TTC549 (cell line): ENCODE data around the gene SEMA7A.
A peak's percentile ranks its signal among the peaks of the same experiment; 100 is the strongest.
"Not testable (repeated sequence)": the region's sequence is repeated elsewhere in the genome, so short reads cannot be mapped to it uniquely, and the experiment has no call there.

Experiments used
- FAIRE-seq: peaks from 2 replicates; lab custom pipeline; 2012; peaks lifted over from hg19 to GRCh38; lab: Jason Lieb, UNC

Gene SEMA7A, protein sequence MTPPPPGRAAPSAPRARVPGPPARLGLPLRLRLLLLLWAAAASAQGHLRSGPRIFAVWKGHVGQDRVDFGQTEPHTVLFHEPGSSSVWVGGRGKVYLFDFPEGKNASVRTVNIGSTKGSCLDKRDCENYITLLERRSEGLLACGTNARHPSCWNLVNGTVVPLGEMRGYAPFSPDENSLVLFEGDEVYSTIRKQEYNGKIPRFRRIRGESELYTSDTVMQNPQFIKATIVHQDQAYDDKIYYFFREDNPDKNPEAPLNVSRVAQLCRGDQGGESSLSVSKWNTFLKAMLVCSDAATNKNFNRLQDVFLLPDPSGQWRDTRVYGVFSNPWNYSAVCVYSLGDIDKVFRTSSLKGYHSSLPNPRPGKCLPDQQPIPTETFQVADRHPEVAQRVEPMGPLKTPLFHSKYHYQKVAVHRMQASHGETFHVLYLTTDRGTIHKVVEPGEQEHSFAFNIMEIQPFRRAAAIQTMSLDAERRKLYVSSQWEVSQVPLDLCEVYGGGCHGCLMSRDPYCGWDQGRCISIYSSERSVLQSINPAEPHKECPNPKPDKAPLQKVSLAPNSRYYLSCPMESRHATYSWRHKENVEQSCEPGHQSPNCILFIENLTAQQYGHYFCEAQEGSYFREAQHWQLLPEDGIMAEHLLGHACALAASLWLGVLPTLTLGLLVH

DNA sequence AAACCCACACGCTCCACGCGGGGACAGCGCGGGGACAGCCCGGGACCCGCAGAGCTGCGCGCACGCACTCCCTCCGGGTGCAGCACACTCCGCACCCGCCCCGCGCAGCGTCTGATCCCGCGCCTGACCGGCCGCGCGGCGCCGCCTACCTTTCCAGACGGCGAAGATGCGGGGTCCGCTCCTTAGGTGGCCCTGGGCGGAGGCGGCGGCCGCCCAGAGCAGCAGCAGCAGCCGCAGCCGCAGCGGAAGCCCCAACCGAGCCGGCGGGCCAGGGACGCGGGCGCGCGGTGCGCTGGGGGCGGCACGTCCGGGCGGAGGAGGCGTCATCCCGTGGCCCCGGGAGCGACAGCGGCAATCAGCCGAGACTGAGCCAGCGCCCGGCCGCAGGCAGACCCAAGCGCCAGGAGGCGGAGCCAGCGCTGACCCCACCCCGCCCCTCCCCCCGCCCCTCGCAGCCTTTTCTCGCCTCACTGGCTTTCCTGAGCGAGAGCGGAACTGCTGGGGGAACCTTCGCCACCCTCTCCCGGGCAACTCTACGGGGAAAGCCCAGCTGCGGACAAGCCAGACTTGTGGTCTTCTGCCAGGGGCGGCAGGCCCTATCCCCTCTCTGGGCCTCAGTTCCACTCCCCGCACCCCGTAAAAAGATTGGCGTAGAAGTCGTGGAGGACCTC is at the start of gene SEMA7A:
TSS of gene SEMA7A (minus strand) at position 367 of the 671 bp plus-strand sequence. CDS start at position 327, 40 bp downstream.
- FAIRE-seq = no peak

DNA sequence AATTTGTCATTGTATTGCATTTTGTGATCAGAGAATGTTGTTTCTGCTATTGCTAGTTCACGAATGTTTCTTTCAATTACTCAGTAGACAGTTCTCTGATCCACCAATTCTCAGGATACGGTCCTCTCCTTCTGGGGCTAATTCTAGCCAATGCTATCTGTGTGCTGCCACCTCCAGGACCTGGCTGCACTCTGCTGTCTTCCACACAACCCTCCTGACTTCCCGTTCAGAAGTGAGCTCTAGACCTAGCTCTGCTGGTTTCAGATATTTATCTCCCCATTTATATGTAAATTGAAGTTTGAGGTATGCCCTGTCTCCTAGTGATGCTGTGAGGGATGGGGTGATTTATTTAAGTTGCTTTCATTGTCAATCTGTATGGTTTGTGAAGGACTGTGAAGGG is 48.9 kb upstream of the SEMA7A start:
- FAIRE-seq = no peak

DNA sequence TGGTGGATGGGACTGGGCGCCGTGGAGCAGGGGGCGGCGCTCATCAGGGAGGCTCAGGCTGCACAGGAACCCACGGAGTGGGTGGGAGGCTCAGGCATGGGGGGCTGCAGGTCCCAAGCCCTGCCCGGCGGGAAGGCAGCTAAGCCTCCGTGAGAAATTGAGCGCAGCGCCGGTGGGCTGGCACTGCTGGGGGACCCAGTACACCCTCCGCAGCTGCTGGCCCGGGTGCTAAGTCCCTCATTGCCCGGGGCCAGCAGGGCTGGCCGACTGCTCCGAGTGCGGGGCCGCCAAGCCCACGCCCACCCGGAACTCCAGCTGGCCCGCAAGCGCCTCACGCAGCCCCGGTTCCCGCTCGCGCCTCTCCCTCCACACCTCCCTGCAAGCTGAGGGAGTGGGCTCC is 46.6 kb upstream of the SEMA7A start:
- not testable (repeated sequence) for FAIRE-seq

DNA sequence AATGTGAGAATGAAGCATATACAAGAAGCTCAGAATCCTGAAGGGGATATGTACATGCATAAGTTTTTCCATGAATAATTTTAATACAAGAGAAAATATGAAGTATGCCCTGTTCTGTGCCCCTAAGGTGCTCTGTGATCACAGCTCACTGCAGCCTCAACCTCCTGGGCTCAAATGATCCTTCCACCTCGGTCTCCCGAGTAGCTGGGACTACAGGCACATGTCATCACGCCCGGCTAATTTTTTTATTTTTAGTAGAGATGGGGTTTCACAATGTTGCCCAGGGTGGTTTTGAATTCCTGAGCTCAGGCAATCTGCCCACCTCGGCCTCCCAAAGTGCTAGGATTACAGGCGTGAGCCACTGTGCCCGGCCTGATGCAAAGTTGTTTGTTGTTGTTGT is 37.9 kb upstream of the SEMA7A start:
- not testable (repeated sequence) for FAIRE-seq

DNA sequence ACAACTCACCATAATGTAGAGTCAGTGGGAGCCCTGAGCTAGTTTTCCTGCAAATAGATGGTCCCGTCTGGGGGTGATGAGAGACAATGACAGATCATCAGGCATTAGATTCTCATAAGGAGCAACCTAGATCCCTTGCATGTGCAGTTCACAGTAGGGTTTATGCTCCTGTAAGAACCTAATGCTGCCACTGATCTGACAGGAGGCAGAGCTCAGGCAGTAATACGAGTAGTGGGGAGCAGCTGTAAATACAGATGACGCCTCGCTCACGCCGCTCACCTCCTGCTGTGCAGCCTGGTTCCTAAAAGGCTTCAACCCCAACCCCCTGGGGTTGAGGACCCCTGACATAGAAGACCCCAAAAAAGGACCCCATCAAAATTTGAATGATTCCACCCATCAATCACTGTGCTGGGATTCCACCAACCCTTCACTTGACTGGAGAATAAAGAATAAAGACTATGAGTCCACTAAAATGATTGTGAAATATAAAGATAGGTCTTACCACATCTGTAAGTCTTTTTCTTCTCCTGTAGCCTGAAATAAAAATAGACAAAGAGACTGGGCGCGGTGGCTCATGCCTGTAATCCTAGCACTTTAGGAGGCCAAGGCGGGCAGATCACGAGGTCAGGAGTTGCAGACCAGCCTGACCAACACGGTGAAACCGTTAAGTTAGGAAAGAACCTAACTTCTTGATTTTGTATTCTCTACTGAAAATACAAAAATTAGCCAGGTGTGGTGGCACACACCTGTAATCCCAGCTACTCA is 37.1 kb upstream of the SEMA7A start:
- FAIRE-seq = no peak

DNA sequence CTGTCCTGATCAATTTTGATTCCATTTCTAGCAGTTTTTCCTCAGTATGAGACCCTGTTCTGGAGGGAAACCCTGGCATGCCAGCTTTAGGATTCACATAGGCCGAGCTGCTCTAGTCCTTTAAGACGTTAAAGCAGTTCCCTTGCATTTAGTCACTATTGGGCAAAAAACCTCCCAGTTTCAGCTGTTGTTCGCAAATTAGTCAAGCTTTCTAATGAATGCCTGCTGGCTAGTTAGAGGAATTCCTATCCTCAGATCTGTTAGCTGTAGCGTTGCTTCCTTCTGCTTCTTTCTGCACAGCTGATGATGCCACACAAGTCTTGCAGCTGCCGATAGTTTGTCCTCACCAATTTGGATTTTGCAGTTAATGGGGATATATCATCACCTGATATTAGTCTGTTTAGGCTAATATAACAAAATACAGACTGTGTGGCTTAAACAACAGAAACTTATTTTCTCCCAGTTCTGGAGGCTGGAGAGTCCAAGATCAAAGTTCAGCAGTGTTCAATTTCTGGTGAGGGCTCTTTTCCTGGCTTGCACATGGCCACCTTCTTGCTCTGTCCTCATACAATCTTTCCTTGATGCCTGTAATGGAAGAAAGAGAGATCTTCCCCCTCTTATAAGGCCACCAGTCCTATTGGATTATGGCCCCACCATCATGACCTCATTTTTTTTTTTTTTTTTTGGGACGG is 34.7 kb upstream of the SEMA7A start:
- no peak for FAIRE-seq

DNA sequence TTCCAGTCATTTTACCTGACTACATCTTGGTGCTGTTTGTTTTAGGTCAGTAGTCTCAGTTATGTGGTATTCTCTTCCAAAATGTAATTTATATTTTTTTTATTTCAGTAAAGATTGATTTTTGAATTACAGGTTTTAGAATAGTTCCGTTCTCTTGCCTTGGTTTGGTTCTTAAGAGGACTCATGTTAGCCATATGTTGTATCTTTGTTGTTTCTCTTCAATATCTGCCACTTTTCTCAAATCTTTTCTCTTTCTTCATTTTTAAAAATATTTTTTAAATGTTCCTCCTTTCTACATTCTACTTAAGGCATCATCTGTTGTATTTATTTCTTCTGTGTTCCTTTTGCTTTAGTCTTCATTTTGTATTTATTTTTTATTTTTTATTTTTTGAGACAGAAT is 32.8 kb upstream of the SEMA7A start:
- FAIRE-seq = no peak

DNA sequence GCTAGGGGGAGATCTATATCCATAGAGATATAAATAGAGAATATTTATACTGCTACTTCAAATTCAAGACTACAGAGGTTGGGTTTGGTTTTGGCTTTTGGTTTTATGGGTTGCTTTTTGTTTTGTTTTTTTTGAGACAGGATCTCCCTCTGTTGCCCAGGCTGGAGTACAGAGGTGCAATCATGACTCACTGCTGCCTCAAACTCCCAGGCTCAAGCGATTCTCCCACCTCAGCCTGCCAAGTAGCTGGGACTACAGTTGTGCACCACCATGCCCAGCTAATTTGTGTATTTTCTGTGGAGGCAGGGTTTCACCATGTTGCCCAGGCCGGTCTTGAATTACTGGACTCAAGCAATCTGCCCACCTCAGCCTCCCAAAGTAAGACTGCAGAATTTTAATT is 31.1 kb upstream of the SEMA7A start:
- no peak for FAIRE-seq

DNA sequence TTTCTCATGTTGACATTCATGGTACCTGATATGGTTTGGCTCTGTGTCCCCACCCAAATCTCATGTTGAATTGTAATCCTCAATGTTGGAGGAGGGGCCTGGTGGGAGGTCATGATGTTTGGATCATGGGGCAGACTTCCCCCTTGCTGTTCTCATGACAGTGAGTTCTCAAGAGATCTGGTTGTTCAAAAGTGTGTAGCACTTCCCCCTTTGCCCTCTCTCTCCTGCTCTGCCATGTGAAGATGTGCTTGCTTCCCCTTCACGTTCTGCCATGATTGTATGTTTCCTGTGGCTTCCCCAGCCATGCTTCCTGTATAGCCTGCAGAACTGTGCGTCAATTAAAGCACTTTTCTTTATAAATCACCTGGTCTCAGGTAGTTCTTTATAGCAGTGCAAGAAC is 30.5 kb upstream of the SEMA7A start:
- no peak for FAIRE-seq

DNA sequence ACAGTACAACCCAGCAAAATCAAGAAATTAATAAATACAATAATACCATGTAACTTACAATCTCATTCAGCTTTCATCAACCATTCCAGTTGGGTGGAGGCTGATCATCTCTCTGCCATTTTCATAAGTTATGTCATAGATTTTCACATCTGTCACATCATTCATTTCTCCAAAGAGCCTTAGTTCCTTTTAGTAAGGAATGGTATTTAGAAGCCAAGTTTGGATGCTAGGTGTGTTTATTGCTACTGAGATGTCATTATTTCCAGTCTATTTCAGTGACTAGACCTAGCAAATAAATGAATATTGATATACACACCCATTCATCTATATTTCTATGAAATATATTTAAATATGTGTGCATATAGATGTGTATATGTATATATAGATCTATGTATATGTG is 29.9 kb upstream of the SEMA7A start:
- FAIRE-seq = no peak

DNA sequence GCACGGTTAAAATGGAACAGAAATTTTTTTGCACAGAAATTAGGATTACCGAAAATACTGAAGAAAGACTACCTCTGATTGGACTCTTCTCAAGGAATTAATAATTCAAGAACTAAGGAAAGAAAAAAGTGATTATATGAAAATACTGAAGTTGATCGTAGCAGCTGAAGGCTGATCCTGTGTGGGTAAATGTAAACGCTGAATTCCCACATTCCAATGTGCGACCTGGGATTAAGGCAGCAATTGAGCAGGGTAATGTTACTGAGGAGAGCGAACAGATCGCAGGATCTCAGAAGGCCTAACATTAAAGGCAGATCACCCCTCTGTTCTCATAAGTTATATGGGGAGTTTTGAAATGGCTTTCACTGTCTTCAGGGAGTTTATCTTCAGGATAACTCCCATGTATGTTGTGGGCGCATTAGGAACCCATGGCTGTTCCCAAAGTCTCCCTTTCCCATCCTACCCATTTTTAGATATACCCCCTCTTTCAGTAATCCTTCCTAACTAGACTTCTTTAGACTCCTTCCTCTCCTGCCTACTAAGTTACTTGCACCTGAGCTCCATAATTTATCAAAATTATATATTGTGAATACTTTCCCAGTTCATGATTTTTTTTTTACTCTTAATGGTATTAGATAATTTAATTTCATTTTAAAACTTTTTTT is 28.2 kb upstream of the SEMA7A start:
- no peak for FAIRE-seq

DNA sequence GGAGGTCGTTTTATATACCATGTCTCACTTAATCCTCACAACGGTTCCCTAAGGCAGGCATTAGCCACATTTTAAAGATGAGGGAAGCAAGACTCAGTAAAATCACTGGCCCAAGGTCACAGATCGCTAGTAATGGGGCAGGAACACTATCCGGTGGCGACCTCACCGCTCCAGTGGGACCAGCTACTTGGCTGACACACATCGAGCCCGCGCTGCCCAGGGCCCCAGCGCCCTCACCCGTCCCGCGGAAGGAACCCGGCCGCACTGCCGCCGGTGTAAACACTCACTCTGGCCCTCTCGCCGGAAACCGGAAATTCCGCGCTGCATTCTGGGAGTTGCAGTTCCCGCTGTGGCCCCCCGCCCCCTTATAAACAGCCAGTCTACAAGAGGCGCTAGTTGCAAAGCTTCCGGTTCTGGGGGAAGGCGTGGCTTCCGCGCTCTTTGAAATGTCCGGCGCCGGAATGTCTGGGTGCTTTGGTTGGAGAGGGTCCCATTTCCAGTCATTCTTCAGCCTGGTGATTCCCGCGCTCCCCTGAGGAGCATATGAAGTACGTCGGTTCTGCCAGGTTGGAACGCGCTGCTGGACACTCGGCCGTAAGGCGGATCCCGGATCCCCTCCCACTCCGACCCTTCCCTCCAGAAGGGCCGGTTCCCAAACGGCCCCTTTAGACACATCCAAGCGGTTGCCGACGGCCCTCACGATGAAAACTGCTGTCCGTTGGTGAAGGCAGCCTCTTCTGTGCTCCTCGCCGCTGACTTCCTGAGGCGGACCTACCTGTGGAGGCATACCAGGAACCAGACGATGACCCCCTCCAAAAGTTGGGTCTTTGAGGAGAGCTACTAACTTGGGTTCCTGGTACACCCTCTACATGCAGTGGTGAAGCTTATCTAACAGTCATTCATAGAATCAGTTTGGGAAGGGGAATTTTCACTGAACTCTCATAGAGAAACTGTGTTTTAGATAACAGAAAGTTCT is 27.4 kb upstream of the SEMA7A start, which contains the start of gene UBL7:
TSS of gene UBL7 (minus strand) at position 290 of the 976 bp plus-strand sequence. CDS start 2,293 bp downstream, outside the sequence.
- FAIRE-seq = peak; percentile 65

DNA sequence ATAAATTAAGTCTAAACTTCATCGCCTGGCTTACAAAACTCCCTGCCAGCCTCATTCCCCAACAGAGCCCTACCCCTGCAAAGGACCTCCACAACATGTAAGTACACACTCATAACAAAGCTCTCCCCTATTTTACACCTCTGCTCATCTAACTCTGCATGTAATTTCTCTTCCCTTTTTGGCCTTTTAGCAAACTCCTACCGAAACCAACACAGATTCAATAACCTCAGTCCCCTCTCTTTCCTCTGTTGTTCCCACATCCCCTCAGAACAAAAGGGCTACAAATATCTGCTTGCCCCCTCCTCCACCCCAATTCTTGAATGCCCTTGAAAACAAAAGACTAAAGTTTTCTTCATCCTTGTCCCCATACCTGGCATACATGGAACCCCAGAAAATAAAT is 26.5 kb upstream of the SEMA7A start:
- FAIRE-seq = no peak

DNA sequence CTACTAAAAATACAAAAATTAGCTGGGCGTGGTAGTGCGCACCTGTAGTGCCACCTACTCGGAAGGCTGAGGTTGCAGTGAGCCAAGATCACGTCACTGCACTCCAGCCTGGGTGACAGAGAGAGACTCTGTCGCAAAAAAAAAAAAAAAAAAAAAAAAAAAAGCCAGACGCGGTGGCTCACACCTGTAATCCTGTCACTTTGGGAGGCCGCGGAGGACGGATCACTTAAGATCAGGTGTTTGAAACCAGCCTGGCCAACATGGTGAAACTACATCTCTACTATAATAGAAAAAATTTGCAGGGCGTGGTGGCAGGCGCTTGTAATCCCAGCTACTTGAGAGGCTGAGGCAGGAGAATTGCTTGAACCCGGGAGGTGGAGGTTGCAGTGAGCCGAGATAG is 26.0 kb upstream of the SEMA7A start:
- not testable (repeated sequence) for FAIRE-seq

DNA sequence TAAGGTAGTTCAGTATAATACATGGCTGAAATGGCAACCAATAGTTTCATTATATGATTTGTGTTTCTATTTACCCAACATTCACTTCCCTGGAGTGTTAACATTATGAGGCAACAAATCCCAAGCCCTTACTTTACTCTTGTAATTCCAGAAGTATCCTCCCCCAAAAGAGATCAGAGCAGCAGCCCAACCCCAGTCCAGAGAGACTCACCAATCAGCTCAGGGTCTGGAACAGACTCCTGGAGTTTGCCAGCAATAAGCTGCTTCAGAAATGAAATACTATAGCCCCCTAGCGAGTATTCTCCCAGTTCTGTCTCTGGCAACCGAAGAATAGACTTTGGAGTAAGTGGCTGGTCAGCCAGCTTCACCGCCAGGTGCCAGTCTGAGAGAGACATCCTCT is 24.7 kb upstream of the SEMA7A start:
- FAIRE-seq = no peak

DNA sequence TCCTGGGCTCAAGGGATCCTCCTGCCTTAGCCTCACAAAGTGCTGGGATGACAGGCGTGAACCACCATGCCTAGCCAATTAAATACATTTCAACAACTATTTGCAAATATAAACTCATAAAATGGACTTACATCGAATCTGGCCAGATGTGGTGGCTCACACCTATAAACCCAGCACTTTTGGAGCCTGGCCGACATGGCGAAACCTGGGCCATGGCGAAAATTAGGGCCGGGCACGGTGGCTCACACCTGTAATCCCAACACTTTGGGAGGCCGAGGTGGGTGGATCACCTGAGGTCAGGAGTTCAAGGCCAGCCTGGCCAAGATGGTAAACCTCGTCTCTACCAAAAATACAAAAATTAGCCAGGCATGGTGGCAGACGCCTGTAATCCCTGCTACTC is 23.3 kb upstream of the SEMA7A start:
- FAIRE-seq = not testable (repeated sequence)

DNA sequence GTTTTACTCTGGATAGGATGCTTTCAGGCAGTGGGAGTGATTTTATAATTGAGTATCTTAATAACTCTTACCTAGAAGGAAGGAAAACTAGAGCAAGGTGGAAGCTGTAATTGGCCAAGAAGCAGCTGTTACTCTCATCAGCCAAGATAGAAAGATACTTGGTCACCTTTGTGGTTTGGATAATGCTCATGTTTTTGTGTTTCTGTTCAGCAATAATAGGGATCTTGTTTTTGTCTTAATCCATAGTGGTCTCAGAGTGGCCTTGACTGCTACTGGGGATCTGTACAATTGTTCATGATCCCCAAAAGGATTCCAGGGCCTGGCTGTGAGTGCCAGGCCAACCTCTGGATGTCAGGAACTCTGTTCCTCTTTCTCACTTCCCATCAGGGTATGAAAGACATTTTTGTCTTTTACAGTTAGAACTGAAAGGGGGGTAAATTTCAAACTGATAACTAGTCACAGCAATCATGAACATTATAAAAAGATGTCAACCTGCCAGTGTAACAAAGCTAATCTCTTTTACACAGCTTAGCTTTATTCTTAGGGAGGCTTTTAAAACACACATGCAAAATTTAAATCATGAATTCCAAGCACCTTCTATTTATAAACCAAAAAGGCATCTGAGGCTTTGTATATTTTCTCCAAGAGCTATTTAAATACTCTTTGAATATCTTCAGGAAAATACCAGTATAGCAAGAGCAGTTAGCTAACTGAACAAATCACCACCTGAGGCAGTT is 21.2 kb upstream of the SEMA7A start:
- no peak for FAIRE-seq

DNA sequence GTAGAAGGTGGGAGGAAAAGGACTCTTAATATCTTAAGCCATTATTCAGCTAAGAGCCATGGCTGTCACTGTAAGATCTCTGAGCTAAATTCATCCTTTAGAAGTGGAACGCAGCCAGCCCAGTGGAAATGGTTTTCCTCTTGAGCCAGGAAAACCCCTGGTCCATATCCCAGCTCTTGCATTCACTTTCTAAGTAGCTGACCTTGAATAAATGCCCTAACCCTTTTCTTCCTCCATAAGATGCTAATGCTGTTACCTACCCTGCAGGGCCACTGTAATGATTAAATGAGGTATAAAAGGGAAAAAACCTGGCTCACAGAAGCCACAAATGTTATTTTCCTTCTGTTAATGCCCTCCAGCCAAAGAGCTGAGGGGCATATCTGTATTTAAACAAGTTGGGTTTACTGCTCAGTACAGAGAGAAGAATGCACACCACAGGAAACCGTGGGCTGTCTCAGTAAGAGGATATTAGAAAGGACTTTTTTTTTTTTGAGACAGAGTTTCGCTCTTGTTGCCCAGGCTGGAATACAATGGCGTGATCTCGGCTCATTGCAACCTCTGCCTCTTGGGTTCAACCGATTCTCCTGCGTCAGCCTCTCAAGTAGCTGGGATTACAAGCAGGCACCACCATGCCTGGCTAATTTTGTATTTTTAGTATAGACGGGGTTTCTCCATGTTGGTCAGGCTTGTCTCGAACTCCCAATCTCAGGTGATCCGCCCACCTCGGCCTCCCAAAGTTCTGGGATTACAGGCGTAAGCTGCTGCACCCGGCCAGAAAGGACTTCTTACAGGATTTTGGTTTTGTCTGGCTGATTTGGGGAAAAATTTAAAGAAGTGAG is 20.4 kb upstream of the SEMA7A start:
- no peak for FAIRE-seq
